Mammary epithelial cell (primary cell): Measurements from ENCODE around the gene MAPT.

ENCODE experiments used
- CTCF ChIP-seq, 2 donors: IDR thresholded peaks in 1 of 2; conservative IDR thresholded peaks in 1 of 2; 2 replicates each; pipeline ENCODE4 v1.5.1; 2011 to 2012; ENCODE audit warnings: inconsistent platforms in 2 of 2, low read length in 2 of 2, mild to moderate bottlenecking in 2 of 2, control low read depth in 1 of 2, low read depth in 1 of 2; ENCODE audit not compliant: insufficient read depth in 1 of 2; ENCODE audit errors: extremely low read depth in 1 of 2
- EZH2 ChIP-seq: IDR thresholded peaks from 2 replicates; pipeline ENCODE4 v1.6.1; 2012; ENCODE audit warnings: low read length, inconsistent platforms, borderline replicate concordance

GRCh38 chr17:45895969-45896785, 1.8 kb downstream of the MAPT start:
- TF ChIP-seq EZH2 (no peak), CTCF (conservative IDR thresholded peaks at IDR 0.05 in 1 of 2, IDR thresholded peaks at IDR 0.05 in 1 of 2; ENCODE audit: extremely low read depth in 1 of 2, insufficient read depth in 1 of 2, low read depth in 1 of 2, low read length in 2 of 2) (no peak)
